ENCODE results near the gene FICD. TPM values are rescaled to one million over a fixed set of nuclear protein-coding genes. Genes with fewer than 3 reads are reported as not detected.

FICD gene
- total and polyA plus RNA-seq, 2 donors = 2.1 to 3.7 TPM

- Histone ChIP-seq H3K9me3 (ENCODE audit: control insufficient read depth in 2 of 2, insufficient read depth in 1 of 2, low read length in 1 of 2) (no peaks in the 10 kb centered on the region), H3K27me3 (ENCODE audit: control insufficient read depth in 2 of 2, insufficient read depth in 1 of 2, low read length in 1 of 2) (no peaks in the 10 kb centered on the region), H3K4me1 (ENCODE audit: control insufficient read depth in 2 of 2, insufficient read depth in 2 of 2, low read length in 2 of 2) (peaks cover 54 to 83% of the 10 kb centered on the region in 2 donors), H3K27ac (ENCODE audit: low read depth in 1 of 2, low read length in 1 of 2) (peak overlapping the region; percentile 73 to 99), H3K4me3 (ENCODE audit: low read length in 2 of 2) (no peak overlapping the region), H3K36me3 (ENCODE audit: control insufficient read depth in 2 of 2, insufficient read depth in 2 of 2, low read length in 1 of 2) (peaks cover 28 to 54% of the 10 kb centered on the region in 2 donors)
- 97% methylated on average over 4 of the region's 4 CpGs for WGBS
- DNase-seq (ENCODE audit: low read depth in 6 of 9, low spot score in 9 of 9) = no peak
These were observed 51.4 kb downstream of the FICD start for GRCh38 chr12:108566452-108566851.

- Histone ChIP-seq H3K4me3 (ENCODE audit: low read length in 2 of 2) (no peak overlapping the region), H3K9me3 (ENCODE audit: control insufficient read depth in 2 of 2, insufficient read depth in 1 of 2, low read length in 1 of 2) (no peaks in the 10 kb centered on the region), H3K27ac (ENCODE audit: low read depth in 1 of 2, low read length in 1 of 2) (peak overlapping the region; percentile 86 to 99), H3K36me3 (ENCODE audit: control insufficient read depth in 2 of 2, insufficient read depth in 2 of 2, low read length in 1 of 2) (peaks cover 28 to 54% of the 10 kb centered on the region in 2 donors), H3K27me3 (ENCODE audit: control insufficient read depth in 2 of 2, insufficient read depth in 1 of 2, low read length in 1 of 2) (no peaks in the 10 kb centered on the region), H3K4me1 (ENCODE audit: control insufficient read depth in 2 of 2, insufficient read depth in 2 of 2, low read length in 2 of 2) (peaks cover 62 to 90% of the 10 kb centered on the region in 2 donors)
- WGBS = 91% methylated on average over 7 of the region's 7 CpGs
- DNase-seq (ENCODE audit: low read depth in 6 of 9, low spot score in 9 of 9) = peak in 1 of 9 donors; percentile 28
These were observed 52.6 kb downstream of the FICD start for GRCh38 chr12:108567406-108568337.

GRCh38 chr12:108568338-108569154 is 53.5 kb downstream of the FICD start:
- H3K27me3 ChIP-seq (ENCODE audit: control insufficient read depth in 2 of 2, insufficient read depth in 1 of 2, low read length in 1 of 2) = no peaks in the 10 kb centered on the region
- DNase-seq (ENCODE audit: low read depth in 6 of 9, low spot score in 9 of 9) = peak; percentile 69 to 96 (median 87)
- 8% methylated on average over 10 of the region's 10 CpGs for WGBS
- H3K36me3 ChIP-seq (ENCODE audit: control insufficient read depth in 2 of 2, insufficient read depth in 2 of 2, low read length in 1 of 2) = peaks cover 28 to 54% of the 10 kb centered on the region in 2 donors
- H3K27ac ChIP-seq (ENCODE audit: low read depth in 1 of 2, low read length in 1 of 2) = peak overlapping the region; percentile 86 to 99
- H3K9me3 ChIP-seq (ENCODE audit: control insufficient read depth in 2 of 2, insufficient read depth in 1 of 2, low read length in 1 of 2) = no peaks in the 10 kb centered on the region
- H3K4me3 ChIP-seq (ENCODE audit: low read length in 2 of 2) = peak overlapping the region; percentile 0 to 24
- peaks cover 66 to 86% of the 10 kb centered on the region in 2 donors for H3K4me1 ChIP-seq (ENCODE audit: control insufficient read depth in 2 of 2, insufficient read depth in 2 of 2, low read length in 2 of 2)

Other genes starting within 250 kb of the FICD start
- gene CMKLR1, start 176.0 kb upstream of the FICD start, total RNA-seq = 4.4 TPM
- 4.5 TPM for gene CMKLR1, start 176.0 kb upstream of the FICD start, polyA plus RNA-seq
- 45.2 TPM for gene SART3, start 45.9 kb downstream of the FICD start, total RNA-seq
- gene SART3, start 45.9 kb downstream of the FICD start, polyA plus RNA-seq = 21.0 TPM
- gene ISCU, start 47.3 kb downstream of the FICD start, total RNA-seq = 125 TPM
- 248 TPM for gene ISCU, start 47.3 kb downstream of the FICD start, polyA plus RNA-seq
- 5.3 TPM for gene TMEM119, start 82.8 kb downstream of the FICD start, total RNA-seq
- 4.0 TPM for gene TMEM119, start 82.8 kb downstream of the FICD start, polyA plus RNA-seq
- 69.6 TPM for gene SELPLG, start 118.6 kb downstream of the FICD start, total RNA-seq
- 28.0 TPM for gene SELPLG, start 118.6 kb downstream of the FICD start, polyA plus RNA-seq
- 24.6 TPM for gene CORO1C, start 216.2 kb downstream of the FICD start, total RNA-seq
- 35.4 TPM for gene CORO1C, start 216.2 kb downstream of the FICD start, polyA plus RNA-seq